SK-N-MC (cell line): ENCODE measurements around the gene MPI.

Experiments used
- EZH2 ChIP-seq: fragments of 200-600 bp; sonication (generic); IDR thresholded peaks from one replicate; pipeline ENCODE4 v1.6.1; 2017; ENCODE audit warnings: antibody characterized with exemption
- FOXP2 ChIP-seq: optimal IDR thresholded peaks from 2 replicates; pipeline ENCODE3; 2011; ENCODE audit warnings: mild to moderate bottlenecking, moderate library complexity; ENCODE audit not compliant: insufficient read depth; ENCODE audit errors: extremely low read length, control extremely low read depth
- POLR2AphosphoS5 ChIP-seq: IDR thresholded peaks from 2 replicates; pipeline ENCODE4 v1.6.1; 2012; ENCODE audit warnings: mild to moderate bottlenecking, low read depth, low read length, borderline replicate concordance

DNA sequence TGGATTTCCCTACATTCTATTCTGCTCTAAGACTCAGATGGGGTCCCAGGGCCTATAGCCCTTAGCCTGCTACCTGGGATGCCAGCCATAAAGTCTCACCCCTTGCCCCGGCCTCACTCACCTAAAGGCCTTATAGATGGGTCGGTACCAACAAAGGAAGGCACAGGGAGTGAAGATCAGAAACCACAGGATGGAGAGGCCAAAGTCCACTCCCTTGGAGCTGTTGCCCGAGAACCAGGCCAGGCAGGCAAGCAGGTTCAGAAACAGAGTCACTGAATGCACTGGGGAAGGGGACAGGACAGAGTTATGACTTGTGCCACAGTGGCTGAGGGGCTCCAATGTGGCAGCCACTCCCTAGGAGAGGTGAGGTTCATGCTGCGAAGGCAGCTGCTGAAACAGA, 39.4 kb upstream of the MPI start:
- no peak for TF ChIP-seq EZH2
- no peak for TF ChIP-seq FOXP2
- TF ChIP-seq POLR2AphosphoS5: no peak
